ENCODE data around the gene CLCNKA. TPM values are rescaled to one million over a fixed set of nuclear protein-coding genes. Genes with fewer than 3 reads are reported as not detected.

CLCNKA gene
- total and polyA plus RNA-seq, 2 of the 8 experiments (the other 6 are each of a cell fraction or from before 2014, with no cell fraction given), result 0.95 to 2.0 TPM

- TF ChIP-seq TEAD4 (IDR thresholded peaks at IDR 0.05; ENCODE audit: low read depth, low read length) (no peak), BCL11A (IDR thresholded peaks at IDR 0.05; ENCODE audit: low read depth in 2 of 2, low read length in 2 of 2) (no peak), YY1 (IDR thresholded peaks at IDR 0.05; ENCODE audit: low read depth, low read length) (no peak), CBX5 (IDR thresholded peaks at IDR 0.05; ENCODE audit: low read depth, low read length) (no peak), HDAC6 (IDR thresholded peaks at IDR 0.05; ENCODE audit: low read depth, low read length) (no peak), RNF2 (IDR thresholded peaks at IDR 0.05; ENCODE audit: borderline replicate concordance, low read depth, low read length, missing control alignments, poor library complexity, severe bottlenecking) (no peak), CEBPB (IDR thresholded peaks at IDR 0.05; ENCODE audit: low read depth, low read length) (no peak), CREB1 (IDR thresholded peaks at IDR 0.05) (no peak), RBBP5 (IDR thresholded peaks at IDR 0.05; ENCODE audit: borderline replicate concordance, low read depth, low read length) (no peak)
- Histone ChIP-seq H3K27me3 (replicated peaks in 1 of 4; ENCODE audit: control insufficient read depth in 3 of 4, extremely low read depth in 1 of 4, insufficient read depth in 3 of 4, low read length in 3 of 4) (no peaks in the 10 kb centered on the region), H4K91ac (replicated peaks; ENCODE audit: insufficient read length, low read length) (no peak overlapping the region), H3K4me3 (ENCODE audit: extremely low read depth in 1 of 4, insufficient read depth in 2 of 4, low read depth in 3 of 4, low read length in 4 of 4) (no peak overlapping the region), H2BK120ac (replicated peaks; ENCODE audit: low read depth, low read length) (no peak overlapping the region), H2BK5ac (ENCODE audit: low read depth, low read length) (no peak overlapping the region), H3K4ac (replicated peaks; ENCODE audit: insufficient read length, low read depth, low read length) (no peak overlapping the region), H2BK12ac (ENCODE audit: low read depth, low read length) (no peak overlapping the region), H3K9me3 (ENCODE audit: insufficient read depth in 2 of 2, low read depth in 1 of 2, low read length in 1 of 2) (no peaks in the 10 kb centered on the region), H3K18ac (ENCODE audit: extremely low read depth, low read length) (no peak overlapping the region), H3K79me2 (ENCODE audit: control insufficient read depth in 1 of 2, insufficient read depth in 2 of 2, low read length in 2 of 2) (no peaks in the 10 kb centered on the region), H3K14ac (ENCODE audit: insufficient read length) (no peak overlapping the region), H2AK5ac (ENCODE audit: low read depth, low read length) (no peak overlapping the region), H3K4me2 (ENCODE audit: insufficient read depth in 1 of 2, low read depth in 2 of 2, low read length in 2 of 2) (no peak overlapping the region), H3K23me2 (ENCODE audit: low read depth, low read length) (no peaks in the 10 kb centered on the region), H4K5ac (ENCODE audit: insufficient read length, low read depth, low read length) (no peak overlapping the region), H2BK20ac (ENCODE audit: low read length) (no peak overlapping the region), H4K20me1 (replicated peaks in 1 of 2; ENCODE audit: control insufficient read depth in 1 of 2, insufficient read depth in 2 of 2, low read length in 2 of 2) (no peaks in the 10 kb centered on the region), H2AFZ (ENCODE audit: low read length) (no peak overlapping the region), H3K9ac (replicated peaks in 1 of 4; ENCODE audit: extremely low read depth in 1 of 4, low read depth in 3 of 4, low read length in 3 of 4) (no peak overlapping the region), H2BK15ac (ENCODE audit: low read length) (no peak overlapping the region), H4K8ac (ENCODE audit: extremely low read depth, insufficient read depth, low read length) (no peak overlapping the region), H3K23ac (ENCODE audit: insufficient read length) (no peak overlapping the region), H3K79me1 (ENCODE audit: low read depth, low read length) (no peaks in the 10 kb centered on the region), H3K56ac (replicated peaks; ENCODE audit: insufficient read length, low read depth, low read length) (no peak overlapping the region), H3K27ac (ENCODE audit: low read depth, low read length) (no peak overlapping the region), H3K4me1 (replicated peaks in 1 of 4; ENCODE audit: control insufficient read depth in 3 of 4, insufficient read depth in 4 of 4, low read length in 3 of 4) (no peaks in the 10 kb centered on the region), H3K36me3 (ENCODE audit: control insufficient read depth in 2 of 4, insufficient read depth in 4 of 4, low read length in 3 of 4) (no peaks in the 10 kb centered on the region)
- 87% methylated on average over 9 of the region's 9 CpGs; no CpG with 5 or more reads in 1 of the 2 experiments for WGBS, 2 experiments (ENCODE audit: extremely low coverage in 1 of 2, insufficient coverage in 1 of 2, insufficient read length in 1 of 2, insufficient replicate concordance in 2 of 2, low coverage in 1 of 2, low lambda C conversion rate in 2 of 2, missing lambda C conversion rate in 1 of 2)
- ChIA-PET CTCF (ENCODE audit: partially characterized antibody) (interaction anchor here (0.6 to 2.1 kb wide), 3 partner anchors 12 to 198 kb away, joined by 3 to 8 read pairs (median 3); no protein-coding TSS in a partner anchor), POLR2A (ENCODE audit: partially characterized antibody) (no interaction called here)
- no peak for DNase-seq (ENCODE audit: low read depth in 1 of 2, low spot score in 2 of 2)
- FAIRE-seq, result no peak
Measured at GRCh38 chr1:15989776-15990175, 32.1 kb upstream of the CLCNKA start.
